Erythroblast (primary cell): ENCODE measurements around the gene KIAA1671.

ENCODE experiments used
- DNase-seq, 2 experiments: peaks; one replicate each; lab custom pipeline; 2025; lab: John Stamatoyannopoulos, UW
- GATA1 ChIP-seq: IDR thresholded peaks from 2 replicates; pipeline ENCODE4 v1.6.1; 2011; ENCODE audit warnings: low read depth, mild to moderate bottlenecking, control low read depth, low read length, moderate library complexity
- POLR2A ChIP-seq: IDR thresholded peaks from 2 replicates; pipeline ENCODE4 v1.6.1; 2011; ENCODE audit warnings: mild to moderate bottlenecking, low read length

The KIAA1671 gene

DNA sequence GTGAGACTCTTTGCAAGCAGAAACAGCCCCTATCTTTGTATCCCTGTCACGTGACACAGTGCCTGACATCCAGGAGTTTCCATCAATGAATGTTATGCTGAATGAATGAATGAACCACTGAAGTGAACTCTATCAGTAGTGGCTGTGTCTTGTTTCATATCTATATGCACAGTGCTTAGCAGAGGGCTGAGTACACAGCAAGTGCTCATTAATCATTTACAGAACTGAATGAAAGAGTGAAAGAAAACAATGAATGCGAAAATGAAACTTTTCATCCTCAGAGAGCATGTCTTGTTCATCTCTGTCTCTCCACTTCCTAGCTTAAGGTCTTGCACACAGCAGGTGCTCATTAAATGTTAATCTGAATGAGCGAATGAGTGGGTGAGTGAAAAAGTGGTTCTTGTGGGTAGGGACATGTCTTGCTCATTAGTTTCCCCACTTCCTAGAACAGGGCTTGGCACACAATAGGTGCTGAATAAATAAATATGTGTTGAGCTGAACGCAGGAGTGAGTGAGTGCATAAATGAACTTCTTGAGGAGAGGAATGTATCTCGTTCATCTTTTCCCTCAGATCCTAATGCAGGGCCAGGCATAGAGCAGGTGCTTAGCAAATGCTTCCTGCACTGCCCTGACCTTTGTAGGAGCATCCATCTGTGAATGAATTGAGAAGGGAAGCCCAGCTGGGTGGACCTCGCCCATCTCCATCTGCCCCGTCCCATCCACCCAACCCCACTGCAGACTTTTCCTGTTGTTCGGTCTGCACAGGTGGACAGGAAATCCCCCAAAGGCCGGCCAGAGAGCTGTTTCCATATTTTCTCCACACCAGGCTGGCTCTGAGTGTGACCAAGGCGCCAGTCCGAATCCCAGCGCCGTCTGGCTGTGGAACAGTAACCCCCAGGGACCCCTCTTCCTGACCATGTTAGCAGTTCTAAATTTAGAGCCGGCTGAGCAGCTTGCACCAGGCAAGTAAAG is 133.7 kb downstream of the KIAA1671 start:
- TF ChIP-seq POLR2A (no peak), GATA1 (no peak)
- DNase-seq = no peak

DNA sequence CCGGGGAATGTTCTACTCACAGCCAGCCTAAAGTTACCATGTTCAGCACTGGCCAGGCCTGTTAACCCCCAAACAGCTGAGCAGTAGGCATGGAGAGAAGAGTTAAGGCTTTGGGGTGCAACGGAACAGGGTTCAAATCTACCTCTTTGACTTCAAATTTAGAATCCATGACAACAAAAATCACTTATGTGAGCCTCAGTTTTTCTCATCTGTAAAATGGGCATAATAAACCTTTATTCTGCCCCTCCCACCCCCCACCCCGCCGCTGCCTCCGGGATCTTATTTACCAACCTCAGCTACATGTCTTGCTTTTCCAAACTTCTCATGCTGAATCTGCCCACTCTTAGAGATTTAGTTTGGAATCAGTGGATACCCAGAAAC is 134.4 kb downstream of the KIAA1671 start:
- DNase-seq = no peak
- TF ChIP-seq POLR2A (no peak), GATA1 (no peak)

- TF ChIP-seq GATA1 (no peak), POLR2A (peak; percentile 22)
- DNase-seq = peak; percentile 60 to 87
Observed at GRCh38 chr22:25090225-25090890, 137.8 kb downstream of the KIAA1671 start.

GRCh38 chr22:25091458-25091857 is 138.9 kb downstream of the KIAA1671 start:
- no peak for TF ChIP-seq GATA1
- no peak for TF ChIP-seq POLR2A
- no peak for DNase-seq

GRCh38 chr22:25092119-25092518 is 139.6 kb downstream of the KIAA1671 start:
- DNase-seq = no peak
- no peak for TF ChIP-seq GATA1
- no peak for TF ChIP-seq POLR2A

DNA sequence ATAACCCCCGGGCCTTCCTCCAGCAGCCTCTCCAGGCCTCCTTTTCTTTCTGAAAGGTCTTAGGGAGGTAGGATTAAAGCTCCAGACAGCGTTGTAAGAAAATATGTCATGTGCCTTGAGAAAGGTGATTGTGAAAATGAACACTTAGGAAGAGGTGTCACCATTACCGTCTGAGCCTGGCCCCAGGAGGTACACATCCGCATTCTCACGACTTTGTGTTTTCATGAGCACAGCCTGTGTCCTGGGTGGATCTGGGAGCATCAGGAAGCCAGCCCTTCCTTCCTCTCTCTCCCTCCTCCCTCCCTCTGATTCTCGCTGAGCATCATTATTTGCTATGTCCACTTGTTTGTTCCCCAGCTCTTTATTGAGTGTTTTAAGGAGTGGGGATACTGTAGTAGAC is 142.1 kb downstream of the KIAA1671 start:
- TF ChIP-seq POLR2A (no peak), GATA1 (no peak)
- DNase-seq = no peak

DNA sequence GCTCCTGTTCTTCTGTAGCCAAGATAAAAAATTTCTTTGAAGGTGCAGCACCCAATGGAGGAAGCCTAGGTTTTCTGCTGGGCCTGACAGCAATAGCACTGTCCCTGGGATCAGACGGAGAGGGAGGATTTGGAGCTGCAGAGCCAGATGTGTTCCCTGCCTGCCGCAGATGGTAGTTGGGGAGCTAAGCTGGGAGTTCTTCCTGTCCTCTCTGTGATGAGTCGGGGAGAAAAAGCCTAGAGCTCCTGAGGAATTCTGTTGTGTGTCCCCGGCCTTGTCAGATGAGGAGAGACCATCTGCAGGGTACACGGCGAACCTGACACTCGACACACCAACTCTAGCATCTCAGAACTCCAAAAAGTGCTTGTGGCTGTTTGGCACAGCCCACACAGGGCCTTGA is 143.4 kb downstream of the KIAA1671 start:
- no peak for DNase-seq
- TF ChIP-seq GATA1 (no peak), POLR2A (no peak)

DNA sequence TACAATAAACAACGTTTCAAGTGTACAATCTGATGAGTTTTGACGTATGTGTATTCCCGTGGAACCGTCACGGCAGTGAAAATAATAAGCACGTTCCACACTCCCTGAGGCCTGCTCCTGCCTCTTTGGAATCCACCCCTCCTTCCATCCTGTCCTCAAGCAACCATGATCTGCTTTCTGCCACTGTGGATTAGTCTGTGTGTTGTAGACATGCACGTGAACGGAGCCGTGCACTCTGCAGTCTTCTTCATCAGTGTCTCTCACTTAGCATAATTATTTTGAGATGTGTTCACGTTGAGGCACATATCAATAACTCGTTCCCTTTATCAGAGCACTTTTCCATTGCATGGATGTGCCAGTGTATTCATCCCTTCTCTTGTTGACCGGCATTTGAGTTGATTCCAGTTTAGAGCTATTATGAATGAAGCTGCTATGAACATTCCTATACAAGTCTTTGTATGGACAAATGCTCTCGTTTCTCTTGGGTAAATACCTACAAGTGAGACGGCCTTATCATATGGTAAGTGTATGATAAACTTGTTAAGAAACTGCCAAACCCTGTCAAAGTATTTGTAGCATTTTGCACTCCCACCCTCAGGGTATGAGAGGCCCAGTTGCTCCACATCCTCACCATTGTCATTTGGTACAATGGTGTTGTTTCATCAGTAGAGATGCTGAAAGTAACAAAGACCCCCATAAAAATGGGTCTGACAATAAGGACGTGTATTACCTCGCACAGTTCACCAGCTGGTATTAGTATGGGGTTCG is 144.3 kb downstream of the KIAA1671 start:
- no peak for DNase-seq
- TF ChIP-seq GATA1 (no peak), POLR2A (no peak)

GRCh38 chr22:25098445-25099081 is 146.0 kb downstream of the KIAA1671 start:
- TF ChIP-seq GATA1 (no peak), POLR2A (no peak)
- DNase-seq = no peak

GRCh38 chr22:25099202-25099601 is 146.7 kb downstream of the KIAA1671 start:
- TF ChIP-seq POLR2A (no peak), GATA1 (no peak)
- DNase-seq = no peak

DNA sequence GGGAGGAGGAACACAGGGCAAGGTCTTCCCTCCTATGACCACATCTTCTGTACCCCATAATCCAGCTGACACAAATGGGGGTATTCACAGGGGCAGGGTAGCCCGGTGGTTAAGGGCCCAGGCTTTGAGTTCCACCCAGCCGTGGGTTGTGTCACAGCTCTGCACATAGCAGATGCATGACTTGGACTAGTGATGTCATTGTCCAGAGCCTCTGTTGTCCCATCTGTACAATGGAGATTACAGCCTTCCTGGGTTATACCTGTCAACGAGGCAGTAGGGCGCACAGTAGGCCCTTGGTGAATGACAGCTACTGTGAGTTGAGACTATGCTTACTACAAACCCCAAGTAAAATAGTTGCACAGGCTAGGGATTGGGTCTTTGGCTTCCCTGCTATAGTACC is 147.9 kb downstream of the KIAA1671 start:
- peak; percentile 33 to 49 for DNase-seq
- TF ChIP-seq POLR2A = no peak

DNA sequence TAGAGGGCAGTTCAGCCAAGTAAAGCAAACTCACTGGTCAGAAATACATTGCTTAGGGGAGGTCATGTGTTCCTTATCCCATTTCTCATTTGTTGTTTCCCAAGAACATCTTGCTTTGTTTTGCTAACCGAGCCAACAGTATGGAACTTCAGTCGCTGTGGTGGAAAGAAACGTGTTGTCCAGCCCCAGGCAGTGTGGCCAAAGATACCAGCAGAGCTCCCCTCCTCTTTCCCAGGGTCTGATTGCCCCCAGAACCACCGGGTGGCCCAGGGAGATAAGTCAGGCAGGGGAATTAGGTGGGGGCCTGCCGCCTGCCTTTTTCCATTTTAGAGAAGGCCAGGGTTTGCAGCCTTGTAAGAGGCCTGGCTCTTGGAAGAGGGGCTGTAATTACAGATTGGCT is 148.4 kb downstream of the KIAA1671 start:
- no peak for TF ChIP-seq GATA1
- no peak for TF ChIP-seq POLR2A
- DNase-seq = peak; percentile 80 to 91

- no peak for DNase-seq
- no peak for TF ChIP-seq GATA1
- TF ChIP-seq POLR2A = no peak
Observed at GRCh38 chr22:25101501-25101900, 149.0 kb downstream of the KIAA1671 start.

DNA sequence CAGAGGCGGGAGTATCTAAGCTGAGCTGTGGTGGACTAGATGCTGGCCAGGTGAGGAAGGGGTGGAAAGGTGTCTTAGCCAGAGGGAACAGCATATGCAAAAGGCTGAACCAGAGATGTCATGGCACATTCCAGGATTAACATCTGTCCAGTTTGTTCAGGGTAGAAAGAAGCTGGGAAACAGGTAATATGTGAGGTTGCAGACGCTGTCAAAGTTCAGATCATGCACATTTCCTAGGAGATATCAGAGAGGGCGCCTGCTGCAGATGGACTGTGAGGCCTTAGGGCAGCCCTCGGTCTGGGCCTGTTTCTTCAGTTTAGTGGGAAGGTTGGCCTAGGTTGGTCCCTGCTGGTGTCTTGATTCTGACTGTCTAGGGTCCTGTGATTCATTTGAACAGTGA is 149.5 kb downstream of the KIAA1671 start:
- TF ChIP-seq GATA1 = no peak
- TF ChIP-seq POLR2A = no peak

More for the DNA sequence above, 149.5 kb downstream of the KIAA1671 start:
- DNase-seq = no peak
